ENCODE data around the gene SLMAP. TPM values are rescaled to one million over a fixed set of nuclear protein-coding genes. Genes with fewer than 3 reads are reported as not detected.

Gene SLMAP
- total and polyA plus RNA-seq, 2 experiments from 2014 or later = 28.4 to 45.2 TPM

DNA sequence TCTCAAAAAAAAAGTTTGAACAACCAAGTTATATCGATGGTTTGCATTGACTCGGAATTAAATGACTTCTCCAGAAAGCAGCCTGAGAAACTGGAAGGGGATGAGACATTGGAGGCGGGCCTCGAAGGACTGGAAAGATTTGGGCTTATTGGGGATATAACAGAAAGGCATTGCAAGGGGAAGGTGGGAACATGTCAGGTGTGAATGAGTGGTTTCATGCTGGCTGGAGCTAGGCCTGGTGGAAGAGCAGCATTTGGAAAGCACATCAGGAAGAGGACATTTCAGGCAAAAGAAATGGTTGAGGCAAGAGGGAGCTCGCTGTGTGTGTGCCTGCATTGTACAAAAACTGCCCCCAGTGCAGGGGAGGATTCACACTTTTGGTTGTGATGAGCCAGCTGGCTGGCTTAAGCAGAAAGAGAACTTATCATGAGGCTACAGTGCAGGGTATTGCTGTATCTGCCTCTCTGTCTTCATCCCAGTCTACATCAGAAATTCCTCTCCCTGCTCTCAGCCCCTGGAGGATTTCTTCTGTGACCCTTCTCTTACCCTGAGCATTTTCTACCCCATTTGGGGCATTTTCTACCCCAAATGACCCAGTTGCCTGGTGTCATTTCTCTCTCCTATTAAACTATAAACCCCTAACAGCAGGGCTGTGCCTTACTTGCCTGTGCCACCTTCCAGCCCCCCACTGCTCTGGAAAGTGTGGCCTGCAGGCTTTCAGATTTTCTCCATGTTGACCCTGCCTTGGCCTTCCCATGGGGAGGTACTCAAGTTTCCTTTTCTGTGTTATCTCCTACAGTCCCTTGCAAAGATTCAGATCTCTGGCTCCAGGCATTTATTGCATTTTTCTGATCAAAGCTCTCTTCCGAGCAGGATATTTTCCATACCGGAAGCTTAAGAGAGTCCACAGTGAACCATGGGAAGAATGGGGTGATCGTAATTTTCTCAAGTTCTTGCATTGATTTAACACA lies 187.7 kb downstream of the SLMAP start:
- Histone ChIP-seq H3K36me3 (no peaks in the 10 kb centered on the region), H3K27ac (peak overlapping the region; percentile 73), H3K4me3 (no peak overlapping the region), H3K9me3 (ENCODE audit: low read depth) (no peaks in the 10 kb centered on the region), H3K4me1 (ENCODE audit: low read depth) (peaks cover 5% of the 10 kb centered on the region), H3K27me3 (no peaks in the 10 kb centered on the region)
- DNase-seq (ENCODE audit: low read depth in 1 of 2, low spot score in 1 of 2) = peak in 1 of 2 donors; percentile 40
- TF ChIP-seq, protein P1, sequence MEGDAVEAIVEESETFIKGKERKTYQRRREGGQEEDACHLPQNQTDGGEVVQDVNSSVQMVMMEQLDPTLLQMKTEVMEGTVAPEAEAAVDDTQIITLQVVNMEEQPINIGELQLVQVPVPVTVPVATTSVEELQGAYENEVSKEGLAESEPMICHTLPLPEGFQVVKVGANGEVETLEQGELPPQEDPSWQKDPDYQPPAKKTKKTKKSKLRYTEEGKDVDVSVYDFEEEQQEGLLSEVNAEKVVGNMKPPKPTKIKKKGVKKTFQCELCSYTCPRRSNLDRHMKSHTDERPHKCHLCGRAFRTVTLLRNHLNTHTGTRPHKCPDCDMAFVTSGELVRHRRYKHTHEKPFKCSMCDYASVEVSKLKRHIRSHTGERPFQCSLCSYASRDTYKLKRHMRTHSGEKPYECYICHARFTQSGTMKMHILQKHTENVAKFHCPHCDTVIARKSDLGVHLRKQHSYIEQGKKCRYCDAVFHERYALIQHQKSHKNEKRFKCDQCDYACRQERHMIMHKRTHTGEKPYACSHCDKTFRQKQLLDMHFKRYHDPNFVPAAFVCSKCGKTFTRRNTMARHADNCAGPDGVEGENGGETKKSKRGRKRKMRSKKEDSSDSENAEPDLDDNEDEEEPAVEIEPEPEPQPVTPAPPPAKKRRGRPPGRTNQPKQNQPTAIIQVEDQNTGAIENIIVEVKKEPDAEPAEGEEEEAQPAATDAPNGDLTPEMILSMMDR (IDR thresholded peaks at IDR 0.05; ENCODE audit: low read depth, low read length) = no peak

DNA sequence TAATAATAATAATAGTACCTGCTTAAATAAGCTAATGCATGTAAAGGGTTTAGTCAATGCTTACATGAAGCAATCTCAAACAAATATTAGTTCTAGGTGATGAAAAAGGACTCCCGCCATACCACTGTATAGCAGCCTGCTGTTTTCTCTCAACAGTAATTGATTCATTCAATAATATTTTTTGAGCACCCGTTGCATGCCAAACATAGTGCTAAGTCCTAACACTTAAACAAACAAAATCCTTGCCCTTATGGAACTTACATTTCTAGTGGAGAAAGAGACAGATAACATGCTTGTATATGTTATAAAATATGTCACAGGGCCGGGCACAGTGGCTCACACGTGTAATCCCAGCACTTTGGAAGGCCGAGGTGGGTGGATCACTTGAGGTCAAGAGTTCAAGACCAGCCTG lies 190.9 kb downstream of the SLMAP start:
- DNase-seq (ENCODE audit: low read depth in 1 of 2, low spot score in 1 of 2) = no peak
- Histone ChIP-seq H3K27me3 (no peaks in the 10 kb centered on the region), H3K4me1 (ENCODE audit: low read depth) (peaks cover 12% of the 10 kb centered on the region), H3K4me3 (no peak overlapping the region), H3K9me3 (ENCODE audit: low read depth) (no peaks in the 10 kb centered on the region), H3K36me3 (no peaks in the 10 kb centered on the region), H3K27ac (no peak overlapping the region)
- TF ChIP-seq, protein P1 (IDR thresholded peaks at IDR 0.05; ENCODE audit: low read depth, low read length) = no peak

DNA sequence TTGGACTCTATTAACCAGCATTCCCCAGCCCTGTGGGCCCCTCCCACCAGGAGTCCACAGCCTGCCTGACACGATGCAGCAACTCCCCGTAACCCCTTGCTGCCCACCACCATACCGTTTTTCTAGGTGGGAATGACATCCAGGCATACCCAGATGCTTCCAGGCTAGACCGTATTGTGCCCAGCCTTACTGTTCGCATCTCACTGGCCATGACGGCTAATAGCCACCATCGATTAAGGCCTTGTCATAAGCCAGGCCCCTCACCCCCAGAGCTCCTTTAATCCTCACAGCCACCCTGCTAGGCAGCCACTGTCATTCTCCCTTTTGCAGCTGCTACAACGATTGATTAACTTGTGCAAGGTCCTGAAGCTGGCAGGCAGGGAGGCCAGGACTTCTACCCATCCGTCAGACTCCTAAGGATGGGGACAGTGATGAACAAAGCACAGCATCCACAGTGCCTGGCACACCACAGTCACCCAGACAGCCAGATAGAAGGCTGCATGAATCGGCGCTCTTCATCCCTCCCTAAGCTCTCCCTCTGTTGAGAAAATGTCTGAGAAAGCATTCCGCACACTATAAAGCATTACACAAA lies 192.1 kb downstream of the SLMAP start:
- Histone ChIP-seq H3K27me3 (no peaks in the 10 kb centered on the region), H3K9me3 (ENCODE audit: low read depth) (no peaks in the 10 kb centered on the region), H3K4me1 (ENCODE audit: low read depth) (peaks cover 16% of the 10 kb centered on the region), H3K4me3 (no peak overlapping the region), H3K36me3 (no peaks in the 10 kb centered on the region), H3K27ac (no peak overlapping the region)
- TF ChIP-seq, protein P1 (IDR thresholded peaks at IDR 0.05; ENCODE audit: low read depth, low read length) = no peak
- no peak for DNase-seq (ENCODE audit: low read depth in 1 of 2, low spot score in 1 of 2)

DNA sequence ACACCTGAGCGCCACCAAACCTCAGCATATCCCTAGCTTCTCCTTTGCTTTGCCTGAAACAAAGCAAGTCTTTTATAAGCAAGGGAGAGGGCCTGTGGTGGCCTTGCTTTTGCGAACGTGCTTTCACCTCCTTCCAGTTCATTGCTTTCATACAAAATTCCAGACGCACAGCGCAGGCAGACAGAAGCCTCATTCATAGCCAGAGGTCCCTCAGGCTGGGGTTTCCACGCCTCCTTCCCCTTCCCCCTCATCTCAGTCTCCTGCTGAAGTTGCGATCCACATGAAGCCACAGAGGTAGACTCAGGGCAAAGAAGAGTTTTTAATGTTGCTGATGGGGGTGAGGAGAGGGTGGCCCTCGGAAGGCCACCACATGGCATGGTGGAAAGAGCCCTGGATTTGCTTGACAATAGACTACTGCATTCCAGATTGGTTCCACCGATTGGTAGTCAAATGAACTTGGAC lies 192.7 kb downstream of the SLMAP start:
- DNase-seq (ENCODE audit: low read depth in 1 of 2, low spot score in 1 of 2) = no peak

DNA sequence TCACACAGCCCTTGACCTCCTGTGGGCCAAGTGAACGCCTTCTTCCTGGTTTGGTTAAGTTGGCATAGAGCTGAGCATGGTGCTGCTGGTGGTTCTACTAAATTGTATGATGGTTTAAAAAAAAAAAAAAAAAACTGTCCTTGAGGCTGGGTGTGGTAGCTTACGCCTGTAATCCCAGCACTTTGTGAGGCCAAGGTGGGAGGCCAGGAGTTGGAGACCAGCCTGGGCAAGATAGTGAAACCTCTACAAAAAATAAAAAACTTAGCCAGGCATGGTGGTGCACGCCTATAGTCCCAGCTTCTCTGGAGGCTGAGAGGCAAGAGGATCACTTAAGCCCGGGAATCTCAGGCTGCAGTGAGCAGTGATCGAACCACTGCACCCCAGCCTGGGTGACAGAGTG lies 193.2 kb downstream of the SLMAP start:
- H3K27ac ChIP-seq = no peak overlapping the region
- H3K36me3 ChIP-seq = no peaks in the 10 kb centered on the region

More for the DNA sequence above, 192.7 kb downstream of the SLMAP start:
- H3K9me3 ChIP-seq (ENCODE audit: low read depth) = no peaks in the 10 kb centered on the region
- H3K27ac ChIP-seq = no peak overlapping the region
- no peaks in the 10 kb centered on the region for H3K36me3 ChIP-seq
- H3K4me3 ChIP-seq = no peak overlapping the region
- TF ChIP-seq, protein P1 (IDR thresholded peaks at IDR 0.05; ENCODE audit: low read depth, low read length) = no peak
- H3K4me1 ChIP-seq (ENCODE audit: low read depth) = peaks cover 21% of the 10 kb centered on the region
- no peaks in the 10 kb centered on the region for H3K27me3 ChIP-seq

More for the DNA sequence above, 193.2 kb downstream of the SLMAP start:
- Histone ChIP-seq H3K4me3 (no peak overlapping the region), H3K27me3 (no peaks in the 10 kb centered on the region), H3K9me3 (ENCODE audit: low read depth) (no peaks in the 10 kb centered on the region), H3K4me1 (ENCODE audit: low read depth) (peaks cover 16% of the 10 kb centered on the region)
- TF ChIP-seq, protein P1 (IDR thresholded peaks at IDR 0.05; ENCODE audit: low read depth, low read length) = no peak
- no peak for DNase-seq (ENCODE audit: low read depth in 1 of 2, low spot score in 1 of 2)
